HG03060 (cell line): ENCODE data around the gene AKNA.

Source experiments
- ATAC-seq: cut with Tn5 transposase; IDR thresholded peaks from one replicate; pipeline ENCODE4 v1.9.1; 2021; ENCODE audit warnings: low read depth, moderate number of reproducible peaks; ENCODE audit not compliant: unreplicated experiment

AKNA gene

GRCh38 chr9:114387680-114388356, at the start of gene AKNA:
TSS of gene AKNA (minus strand) at chr9:114387982. CDS start at chr9:114381333, 6,649 bp downstream.
- no peak for ATAC-seq

- no peak for ATAC-seq
Observed at GRCh38 chr9:114437401-114437893, 49.7 kb upstream of the AKNA start.

GRCh38 chr9:114434878-114435311, 47.1 kb upstream of the AKNA start:
- no peak for ATAC-seq

- no peak for ATAC-seq
Observed at GRCh38 chr9:114433720-114434255, 46.0 kb upstream of the AKNA start.

GRCh38 chr9:114433086-114433485, 45.3 kb upstream of the AKNA start:
- ATAC-seq, result no peak

- ATAC-seq, result no peak
Observed at GRCh38 chr9:114432323-114433067, 44.7 kb upstream of the AKNA start.

GRCh38 chr9:114431770-114432169, 44.0 kb upstream of the AKNA start:
- ATAC-seq, result no peak

- no peak for ATAC-seq
Observed at GRCh38 chr9:114431003-114431402, 43.2 kb upstream of the AKNA start.

GRCh38 chr9:114430457-114430856, 42.7 kb upstream of the AKNA start:
- no peak for ATAC-seq

- ATAC-seq, result no peak
Observed at GRCh38 chr9:114429488-114429887, 41.7 kb upstream of the AKNA start.

GRCh38 chr9:114428466-114428865, 40.7 kb upstream of the AKNA start:
- ATAC-seq, result no peak

GRCh38 chr9:114427644-114428043, 39.9 kb upstream of the AKNA start:
- no peak for ATAC-seq

- ATAC-seq, result no peak
Observed at GRCh38 chr9:114426046-114426948, 38.5 kb upstream of the AKNA start.

- no peak for ATAC-seq
Observed at GRCh38 chr9:114425126-114425525, 37.3 kb upstream of the AKNA start.

GRCh38 chr9:114424126-114424525, 36.3 kb upstream of the AKNA start:
- ATAC-seq, result no peak

GRCh38 chr9:114423181-114423580, 35.4 kb upstream of the AKNA start:
- ATAC-seq, result no peak

GRCh38 chr9:114421147-114421546, 33.4 kb upstream of the AKNA start:
- no peak for ATAC-seq

GRCh38 chr9:114419796-114420195, 32.0 kb upstream of the AKNA start:
- no peak for ATAC-seq

GRCh38 chr9:114418053-114418452, 30.3 kb upstream of the AKNA start:
- no peak for ATAC-seq

- no peak for ATAC-seq
Observed at GRCh38 chr9:114417511-114417910, 29.7 kb upstream of the AKNA start.

GRCh38 chr9:114416906-114417305, 29.1 kb upstream of the AKNA start:
- no peak for ATAC-seq
